Measurements from ENCODE around the gene CARD11. TPM values are rescaled to one million over a fixed set of nuclear protein-coding genes. Genes with fewer than 3 reads are reported as not detected.

Gene CARD11
- total RNA-seq, 1 donor from 2014 or later = 11.0 TPM

- TF ChIP-seq CTCF (IDR thresholded peaks at IDR 0.05; ENCODE audit: unreplicated experiment) = no peak
- Mint-ChIP-seq H3K9me3 (ENCODE audit: low read depth) (peaks cover 18% of the 10 kb centered on the region), H3K36me3 (ENCODE audit: insufficient read depth) (peaks cover 9% of the 10 kb centered on the region), H3K27ac (no peak overlapping the region), H3K4me1 (ENCODE audit: low read depth) (no peaks in the 10 kb centered on the region), H3K27me3 (no peaks in the 10 kb centered on the region), H3K4me3 (ENCODE audit: low read depth) (no peak overlapping the region)
- DNase-seq (ENCODE audit: low spot score, unreplicated experiment) = no peak
These were observed 94.9 kb downstream of the CARD11 start for GRCh38 chr7:2948749-2949148.

DNA sequence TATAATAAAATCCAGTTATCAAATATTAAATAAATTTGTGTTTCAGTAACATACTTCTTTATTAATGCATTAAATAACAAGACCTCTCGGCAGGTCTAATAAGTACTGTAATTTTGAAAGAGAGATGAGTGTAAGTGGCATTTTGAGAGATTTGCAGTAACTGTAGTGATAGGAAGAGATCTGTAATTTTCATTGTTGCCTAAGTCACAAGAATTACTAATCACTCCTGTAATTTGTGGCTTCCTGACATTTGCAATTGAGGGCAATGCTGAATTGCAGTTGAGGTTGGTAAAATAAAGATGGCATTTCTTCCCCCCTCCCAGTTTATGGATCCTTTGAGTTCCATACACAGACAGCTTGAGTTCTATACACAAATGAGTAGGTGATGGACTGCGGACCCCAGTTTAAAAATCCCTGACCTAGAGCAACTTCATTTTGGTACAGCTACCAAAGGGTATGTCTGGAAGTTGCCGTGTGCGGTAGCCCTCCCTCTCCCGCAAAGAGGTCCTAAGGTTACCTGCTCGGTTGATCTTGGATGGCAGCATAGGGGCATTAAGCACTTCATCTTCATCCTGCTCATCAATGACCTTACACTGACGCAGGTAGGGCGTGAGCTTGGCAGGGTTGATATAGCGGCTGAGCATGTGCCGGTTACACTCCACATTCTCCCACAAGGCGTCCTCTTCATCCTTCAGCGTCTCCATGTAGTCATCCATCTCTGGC, 96.4 kb downstream of the CARD11 start:
- Mint-ChIP-seq H3K36me3 (ENCODE audit: insufficient read depth) (peaks cover 11% of the 10 kb centered on the region), H3K4me1 (ENCODE audit: low read depth) (no peaks in the 10 kb centered on the region), H3K27me3 (peaks cover 3% of the 10 kb centered on the region), H3K27ac (no peak overlapping the region), H3K4me3 (ENCODE audit: low read depth) (no peak overlapping the region), H3K9me3 (ENCODE audit: low read depth) (peaks cover 18% of the 10 kb centered on the region)
- no peak for DNase-seq (ENCODE audit: low spot score, unreplicated experiment)
- no peak for TF ChIP-seq CTCF (IDR thresholded peaks at IDR 0.05; ENCODE audit: unreplicated experiment)

DNA sequence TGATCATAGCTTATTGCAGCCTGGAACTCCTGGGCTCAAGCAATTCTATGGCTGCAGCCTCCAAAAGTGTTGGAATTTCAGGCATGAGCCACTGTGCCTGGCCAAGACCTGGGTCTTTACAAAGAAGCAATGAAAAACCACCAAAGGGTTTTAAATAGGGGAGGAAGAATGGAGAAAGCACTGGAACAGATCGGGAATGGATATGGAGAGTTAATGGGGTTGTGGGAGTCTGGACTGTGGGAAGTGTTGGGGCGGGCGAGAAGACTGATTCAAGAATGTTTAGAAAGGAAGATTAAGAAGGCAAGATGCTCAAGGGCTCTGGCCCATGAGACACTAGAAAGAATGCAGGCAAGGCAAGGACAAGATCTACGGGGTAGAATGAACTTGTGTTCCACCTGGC, 98.5 kb downstream of the CARD11 start:
- Mint-ChIP-seq H3K27ac (no peak overlapping the region), H3K27me3 (peaks cover 5% of the 10 kb centered on the region), H3K4me3 (ENCODE audit: low read depth) (no peak overlapping the region), H3K9me3 (ENCODE audit: low read depth) (peaks cover 11% of the 10 kb centered on the region), H3K36me3 (ENCODE audit: insufficient read depth) (peaks cover 8% of the 10 kb centered on the region), H3K4me1 (ENCODE audit: low read depth) (no peaks in the 10 kb centered on the region)
- DNase-seq (ENCODE audit: low spot score, unreplicated experiment) = no peak
- no peak for TF ChIP-seq CTCF (IDR thresholded peaks at IDR 0.05; ENCODE audit: unreplicated experiment)

GRCh38 chr7:2944739-2945138, 98.9 kb downstream of the CARD11 start:
- peaks cover 9% of the 10 kb centered on the region for H3K27me3 Mint-ChIP-seq
- peaks cover 10% of the 10 kb centered on the region for H3K9me3 Mint-ChIP-seq (ENCODE audit: low read depth)
- DNase-seq (ENCODE audit: low spot score, unreplicated experiment) = no peak
- H3K36me3 Mint-ChIP-seq (ENCODE audit: insufficient read depth) = peaks cover 9% of the 10 kb centered on the region
- no peak overlapping the region for H3K27ac Mint-ChIP-seq
- H3K4me1 Mint-ChIP-seq (ENCODE audit: low read depth) = peaks cover under 1% of the 10 kb centered on the region
- no peak overlapping the region for H3K4me3 Mint-ChIP-seq (ENCODE audit: low read depth)
- no peak for TF ChIP-seq CTCF (IDR thresholded peaks at IDR 0.05; ENCODE audit: unreplicated experiment)

DNA sequence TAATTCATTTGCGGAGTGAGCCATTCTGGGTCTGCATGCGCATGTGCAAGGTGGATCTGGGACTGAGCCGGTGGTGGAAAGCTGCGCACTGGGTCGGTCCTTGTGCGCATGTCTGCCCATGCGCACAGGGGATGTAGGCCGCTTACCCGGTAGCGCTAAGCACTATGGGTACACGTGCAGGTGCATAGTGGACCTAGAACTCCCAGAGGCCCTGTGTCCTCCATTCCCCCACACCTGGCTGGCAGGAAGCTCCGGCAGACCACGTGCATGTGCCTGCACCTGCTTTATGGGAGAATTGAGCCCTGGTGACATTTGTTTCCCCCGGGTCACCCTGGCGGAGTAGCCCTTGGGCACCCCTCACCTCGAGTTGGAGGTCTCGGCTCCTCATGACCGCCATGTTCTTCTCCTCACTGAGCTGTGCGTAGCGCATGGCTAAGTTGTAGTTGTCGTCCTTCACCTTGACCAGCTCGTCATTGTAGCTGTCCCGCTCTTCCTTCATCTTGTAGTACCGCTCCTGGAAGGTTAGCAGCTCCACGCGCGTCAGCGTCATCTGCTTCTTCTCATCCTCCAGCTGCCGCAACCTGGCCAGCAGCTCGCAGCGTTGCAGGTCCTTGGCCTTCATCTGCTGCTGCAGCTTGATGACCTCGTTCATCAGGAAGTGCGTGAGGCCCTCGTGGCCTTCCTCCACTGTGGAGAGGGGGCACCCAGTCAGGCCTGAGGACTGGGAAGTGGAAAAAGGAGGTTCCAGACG, 99.6 kb downstream of the CARD11 start:
- H3K27me3 Mint-ChIP-seq = peaks cover 14% of the 10 kb centered on the region
- TF ChIP-seq CTCF (IDR thresholded peaks at IDR 0.05; ENCODE audit: unreplicated experiment) = no peak
- peaks cover 3% of the 10 kb centered on the region for H3K9me3 Mint-ChIP-seq (ENCODE audit: low read depth)
- peaks cover 9% of the 10 kb centered on the region for H3K36me3 Mint-ChIP-seq (ENCODE audit: insufficient read depth)
- peaks cover 1% of the 10 kb centered on the region for H3K4me1 Mint-ChIP-seq (ENCODE audit: low read depth)
- no peak overlapping the region for H3K4me3 Mint-ChIP-seq (ENCODE audit: low read depth)
- DNase-seq (ENCODE audit: low spot score, unreplicated experiment) = no peak
- no peak overlapping the region for H3K27ac Mint-ChIP-seq

Data from progenitor cell of endocrine pancreas (in vitro differentiated cells).